ENCODE measurements around the gene ERGIC1.
"Not testable (repeated sequence)": the region's sequence is repeated elsewhere in the genome, so short reads cannot be mapped to it uniquely, and the experiment has no call there.

The ERGIC1 gene

DNA sequence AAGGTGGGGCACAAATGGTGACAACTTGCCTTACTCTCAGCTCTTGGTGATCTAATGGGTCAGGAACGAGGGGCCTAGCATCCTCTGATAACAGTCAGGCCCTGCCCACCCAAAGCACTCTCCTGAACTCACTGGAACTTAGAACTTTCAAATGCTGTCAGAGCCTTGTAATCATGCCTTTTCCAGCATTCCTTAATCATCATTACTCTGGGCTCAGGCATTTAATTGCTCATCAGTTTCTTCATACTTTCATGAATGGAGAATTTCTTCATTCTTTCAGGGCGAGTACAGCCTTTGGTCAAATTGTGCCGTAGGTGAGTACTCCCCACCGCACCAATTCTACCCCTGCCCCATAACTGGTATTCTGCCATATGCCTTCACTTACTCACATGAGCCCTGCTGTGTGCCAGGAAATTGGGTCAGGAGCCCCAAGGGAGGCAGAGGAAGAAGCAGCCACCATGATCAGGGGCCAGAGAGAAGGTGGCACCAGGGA lies 32.8 kb upstream of the ERGIC1 start:
- no peak for DNase-seq

DNA sequence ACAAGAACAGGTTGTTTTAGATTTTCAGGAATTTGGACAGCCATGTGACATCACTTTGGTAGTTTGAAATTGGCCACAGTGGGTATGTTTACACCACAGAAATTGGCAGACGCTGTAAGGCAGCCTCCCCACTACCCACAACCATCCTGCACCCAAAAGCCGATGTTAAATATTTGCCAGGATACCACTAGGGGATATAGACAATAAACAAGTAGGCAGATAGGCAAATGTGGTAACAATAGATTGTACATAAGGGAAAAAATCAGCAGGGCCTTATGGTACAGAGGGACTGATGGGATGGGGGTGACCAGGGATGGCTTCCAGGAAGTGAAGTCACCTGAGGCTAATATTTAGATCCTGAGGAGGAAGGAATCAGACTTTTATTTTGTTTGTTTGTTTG lies 31.9 kb upstream of the ERGIC1 start:
- DNase-seq = no peak

DNA sequence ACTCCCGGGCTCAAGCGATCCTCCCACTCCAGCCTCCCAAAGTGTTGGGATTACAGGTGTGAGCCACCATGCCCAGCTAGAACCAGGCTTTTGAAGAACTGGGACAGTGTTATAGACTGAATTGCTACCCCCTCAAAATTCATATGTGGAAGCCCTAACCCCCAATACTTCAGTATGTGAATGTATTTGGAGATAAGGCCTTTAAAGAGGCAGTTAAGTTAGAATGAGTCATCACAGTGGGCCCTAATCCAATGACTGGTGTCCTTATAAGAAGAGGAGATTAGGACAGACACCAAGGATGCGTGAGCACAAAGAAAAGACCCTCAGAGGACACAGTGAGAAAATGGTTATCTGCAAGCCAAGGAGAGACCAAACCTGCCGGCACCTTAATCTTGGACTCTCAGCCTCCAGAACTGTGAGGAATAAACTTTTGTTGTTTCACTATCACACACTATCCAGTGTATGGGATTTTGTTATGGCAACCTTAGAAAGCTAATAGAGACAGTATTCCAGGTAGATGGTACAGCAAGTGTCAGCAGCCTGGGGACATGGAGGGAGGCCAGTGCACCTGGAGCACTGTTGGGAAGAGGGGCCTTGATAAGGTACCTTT lies 31.4 kb upstream of the ERGIC1 start:
- DNase-seq = no peak

DNA sequence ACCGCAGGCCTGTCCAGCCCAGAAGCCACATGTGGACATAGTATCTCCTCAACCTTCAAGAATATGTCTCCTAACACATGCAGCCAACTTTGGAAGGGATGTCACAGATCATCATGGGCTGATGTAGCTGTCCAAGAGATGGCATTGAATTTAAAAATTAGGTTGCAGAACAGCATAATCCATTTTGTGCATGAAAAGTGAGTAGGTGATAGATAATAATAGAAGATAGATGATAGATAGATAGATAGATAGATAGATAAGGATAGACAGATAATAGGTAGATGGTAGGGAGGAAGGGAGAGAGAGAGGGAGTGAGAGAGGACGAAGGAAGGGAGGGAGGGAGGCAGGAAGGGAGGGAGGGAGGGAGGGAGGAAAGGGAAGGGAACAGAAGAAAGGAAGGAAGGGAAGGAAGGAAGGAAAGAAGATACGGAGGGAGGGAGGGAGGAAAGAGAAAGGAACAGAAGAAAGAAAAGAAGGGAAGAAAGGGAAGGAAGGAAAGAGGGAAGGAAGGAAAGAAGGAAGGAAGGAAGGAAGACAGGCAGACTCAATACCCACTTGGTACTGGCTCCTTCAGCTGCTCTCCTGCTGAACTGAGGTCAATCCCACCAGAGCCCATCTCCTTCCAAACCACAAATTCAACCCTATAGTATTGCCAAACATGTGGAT lies 28.9 kb upstream of the ERGIC1 start:
- no peak for DNase-seq

DNA sequence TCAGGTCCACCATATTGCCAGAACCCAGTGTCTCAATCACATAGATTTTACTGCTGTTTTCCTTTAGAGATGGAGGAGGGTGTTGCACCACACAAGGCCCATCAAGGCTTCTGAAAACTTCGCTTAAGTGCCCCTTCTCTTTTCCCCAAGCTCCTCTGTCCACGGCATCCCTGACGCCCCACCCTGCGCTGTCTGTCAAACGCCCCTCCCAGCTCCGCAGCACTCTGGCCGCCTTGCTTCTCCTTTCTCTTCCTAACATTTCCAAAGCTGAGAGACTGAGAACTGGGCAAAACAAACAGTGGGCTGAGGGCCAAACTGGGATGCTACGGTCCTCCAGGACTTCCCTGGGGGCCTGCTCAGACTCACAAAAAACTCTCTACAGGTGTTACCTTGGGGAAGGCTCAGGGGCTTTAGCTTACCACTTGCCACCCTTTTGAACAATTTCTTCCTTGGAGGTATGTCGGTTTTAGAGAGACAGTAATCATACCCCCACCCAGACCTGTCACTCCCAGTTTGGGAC lies 28.3 kb upstream of the ERGIC1 start:
- DNase-seq = no peak

DNA sequence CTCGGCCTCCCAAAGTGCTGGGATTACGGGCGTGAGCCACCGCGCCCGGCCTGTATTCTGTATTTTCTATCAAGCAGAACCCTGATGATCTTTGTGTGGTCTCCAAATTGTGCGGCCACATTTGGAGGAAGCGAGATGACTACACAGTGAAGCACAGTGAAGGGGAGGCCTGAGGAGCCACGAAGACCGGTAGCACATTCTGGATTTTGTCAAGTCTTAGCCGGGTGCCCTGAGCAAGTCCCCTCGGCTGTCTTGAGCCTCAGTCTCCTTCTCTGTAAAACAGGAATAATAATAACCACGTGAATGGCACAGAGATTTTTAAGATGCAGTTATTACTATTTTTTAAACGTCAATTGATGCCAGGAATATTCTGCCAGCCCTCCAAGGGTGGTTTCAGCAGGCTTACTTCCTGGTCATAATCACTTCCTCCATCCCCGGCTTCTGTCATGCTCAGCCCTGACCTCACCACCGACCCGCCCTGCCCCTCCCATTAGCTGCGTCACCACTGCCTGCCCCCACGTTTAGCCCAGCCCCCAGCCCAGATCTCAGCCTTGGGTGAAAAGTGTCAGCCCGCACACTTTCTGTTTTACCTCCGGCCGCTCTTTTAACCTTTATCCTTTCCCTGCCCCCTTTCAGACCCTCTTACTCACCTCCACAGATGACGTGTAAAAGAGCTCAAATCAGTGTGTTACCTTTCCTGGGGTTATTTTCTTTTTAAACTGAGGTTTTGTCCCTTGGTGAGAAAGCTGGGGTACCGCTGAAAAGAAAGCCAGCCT lies 27.0 kb upstream of the ERGIC1 start:
- peak; percentile 21 to 70 (median 52) for DNase-seq

DNA sequence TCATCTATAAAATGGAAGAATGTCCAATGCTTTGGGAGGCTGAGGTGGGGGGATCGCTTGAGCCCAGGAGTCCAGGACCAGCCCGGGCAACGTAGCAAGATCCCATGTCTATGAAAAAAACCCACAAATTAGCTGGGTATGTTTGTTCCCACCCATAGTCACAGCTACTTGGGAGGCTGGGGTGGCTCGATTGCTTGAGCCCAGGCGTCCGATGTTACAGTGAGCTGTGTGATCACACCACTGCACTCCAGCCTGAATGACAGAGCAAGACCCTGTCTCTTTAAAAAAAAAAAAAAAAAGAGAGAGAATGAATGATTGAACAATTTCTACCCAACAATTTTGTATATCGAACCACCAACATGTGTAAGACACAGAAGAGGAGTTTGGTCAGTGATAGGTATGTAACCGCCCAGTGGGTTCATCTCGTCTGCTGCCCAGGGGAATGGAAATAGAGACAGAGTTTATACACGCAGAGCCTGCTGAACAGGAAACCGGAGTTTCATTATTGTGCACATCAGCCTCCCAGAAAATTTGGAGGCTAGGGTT lies 26.2 kb upstream of the ERGIC1 start:
- DNase-seq = no peak

DNA sequence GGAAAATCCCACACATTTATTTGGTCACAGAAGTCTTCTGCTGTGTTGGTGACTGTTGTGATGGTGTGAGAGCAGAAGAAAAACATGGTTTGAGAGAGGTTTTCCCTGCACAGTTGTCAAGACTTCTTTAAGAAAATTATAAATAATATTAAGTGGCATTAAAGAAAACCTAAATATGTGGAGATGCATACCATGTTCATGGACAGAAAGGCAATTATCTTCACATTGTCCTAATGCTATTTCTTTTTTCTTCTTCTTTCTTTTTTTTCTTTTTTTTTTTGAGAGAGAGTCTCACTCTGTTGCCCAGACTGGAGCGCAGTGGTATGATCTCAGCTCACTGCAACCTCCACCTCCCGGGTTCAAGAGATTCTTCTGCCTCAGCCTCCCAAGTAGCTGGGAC lies 24.3 kb upstream of the ERGIC1 start:
- no peak for DNase-seq

DNA sequence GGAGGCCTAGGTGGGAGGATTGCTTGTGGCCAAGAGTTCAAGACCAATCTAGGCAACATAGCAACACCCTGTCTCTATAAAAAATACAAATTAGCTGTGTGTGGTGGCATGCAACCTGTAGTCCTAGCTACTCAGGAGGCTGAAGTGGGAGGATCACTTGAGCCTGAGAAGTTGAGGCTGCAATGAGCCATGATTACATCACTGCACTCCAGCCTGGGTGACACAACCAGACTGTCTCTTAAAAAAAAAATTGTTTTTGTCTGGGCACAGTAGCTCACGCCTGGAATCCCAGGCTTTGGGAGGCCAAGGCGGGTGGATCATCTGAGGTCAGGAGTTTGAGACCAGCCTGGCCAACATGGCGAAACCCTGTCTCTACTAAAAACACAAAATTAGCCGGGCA lies 23.1 kb upstream of the ERGIC1 start:
- not testable (repeated sequence) for DNase-seq

DNA sequence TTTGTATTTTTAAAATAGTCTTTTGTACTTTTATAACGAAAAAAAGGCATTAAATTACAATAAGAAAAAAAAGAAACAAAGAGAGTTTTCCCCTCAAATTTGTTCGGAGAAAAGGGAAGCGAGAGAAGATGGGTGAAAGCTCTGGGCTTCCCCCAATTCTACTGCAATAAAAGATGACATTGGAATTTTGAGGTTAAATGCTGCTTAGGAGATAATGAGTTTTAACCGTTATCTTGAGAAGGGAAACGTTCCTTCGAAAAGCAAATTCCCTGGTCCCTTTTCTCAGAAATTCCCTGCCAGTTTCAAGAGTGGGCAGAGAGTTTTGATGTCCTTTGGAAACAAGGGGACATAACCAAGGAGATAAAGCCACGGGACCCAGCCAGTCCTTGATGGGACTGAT lies 18.4 kb upstream of the ERGIC1 start:
- no peak for DNase-seq

DNA sequence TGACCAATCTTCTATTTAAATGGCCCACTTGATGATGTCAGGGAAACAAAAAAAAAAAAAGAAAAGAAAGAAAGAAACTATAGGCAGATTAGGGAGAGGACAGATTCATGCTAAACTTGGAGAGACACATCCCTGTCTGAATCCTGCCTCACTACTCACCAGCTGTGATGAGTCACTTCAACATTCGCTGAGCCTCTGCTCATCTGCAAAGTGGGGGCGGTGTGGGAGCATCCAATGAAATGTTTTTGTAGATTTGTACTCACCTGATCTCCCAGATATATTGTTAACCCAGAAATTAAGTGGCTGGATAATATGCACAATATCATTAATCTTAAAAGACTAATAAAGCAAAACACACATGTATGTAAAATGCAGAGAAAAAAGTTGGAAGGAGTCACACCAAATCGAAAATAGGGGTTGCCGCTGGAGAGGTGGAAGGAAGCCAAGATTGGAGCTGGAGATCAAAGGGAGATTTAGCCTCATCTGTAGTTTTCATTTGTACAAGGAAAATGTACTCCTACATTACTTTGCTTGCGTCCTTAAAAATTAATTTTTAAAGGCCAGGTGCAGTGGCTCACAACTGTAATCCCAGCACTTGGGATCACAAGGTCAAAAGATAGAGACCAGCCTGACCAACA lies 17.0 kb upstream of the ERGIC1 start:
- DNase-seq = no peak

DNA sequence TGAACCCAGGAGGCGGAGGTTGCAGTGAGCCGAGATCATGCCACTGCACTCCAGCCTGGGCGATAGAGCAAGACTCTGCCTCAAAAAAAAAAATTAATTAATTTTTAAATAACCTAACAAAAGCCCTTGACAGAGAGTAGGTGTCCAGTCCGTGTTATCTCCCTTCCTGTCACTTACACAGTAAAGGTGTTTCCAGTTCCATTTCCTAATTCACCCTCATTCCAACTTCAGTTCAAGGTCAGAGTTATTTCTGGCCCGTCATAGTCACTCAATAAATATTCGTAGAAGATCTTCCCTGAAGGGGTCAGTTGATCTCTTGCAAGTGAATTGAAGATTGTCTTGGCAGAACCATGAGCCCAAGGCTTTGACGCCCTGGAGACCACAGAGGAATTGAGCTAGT lies 16.4 kb upstream of the ERGIC1 start:
- DNase-seq = no peak

DNA sequence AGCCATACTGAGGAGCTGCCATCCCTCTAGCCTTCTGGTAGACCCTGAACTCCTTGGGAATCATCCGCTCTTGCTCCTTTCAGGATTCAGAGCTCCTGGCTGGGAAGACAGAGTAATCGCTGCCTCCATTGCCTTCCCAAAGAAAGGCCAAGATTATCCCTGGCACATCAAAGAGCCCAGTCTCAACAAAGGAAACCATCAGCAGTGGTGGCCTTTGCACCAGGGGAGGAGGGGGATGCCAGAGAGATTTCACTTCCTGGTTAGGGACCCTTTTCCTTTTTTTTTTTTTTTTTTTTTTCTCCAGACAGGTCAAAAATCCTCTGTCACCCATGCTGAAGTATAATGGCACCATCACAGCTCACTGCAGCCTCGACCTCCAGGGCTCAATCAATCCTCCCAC lies 16.0 kb upstream of the ERGIC1 start:
- DNase-seq = no peak

DNA sequence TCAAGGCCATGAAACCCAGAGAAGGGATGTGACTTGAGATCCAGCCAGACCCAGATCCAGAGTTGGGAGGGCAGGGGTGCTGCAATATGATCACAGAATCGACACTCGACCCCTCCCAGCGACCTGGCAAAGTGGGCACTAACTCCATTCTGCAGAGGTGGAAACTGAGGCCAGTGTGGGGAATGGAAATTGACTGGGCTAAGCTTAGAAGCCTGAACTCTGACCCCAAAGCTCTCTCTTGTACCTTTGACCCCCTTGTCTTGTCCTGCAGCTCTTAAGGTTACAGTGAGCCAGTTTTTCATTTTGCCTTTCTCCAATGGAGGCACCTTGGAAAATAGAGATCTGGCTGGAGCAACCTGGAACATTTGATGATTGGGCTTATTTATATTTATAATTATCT lies 14.5 kb upstream of the ERGIC1 start:
- DNase-seq = no peak

DNA sequence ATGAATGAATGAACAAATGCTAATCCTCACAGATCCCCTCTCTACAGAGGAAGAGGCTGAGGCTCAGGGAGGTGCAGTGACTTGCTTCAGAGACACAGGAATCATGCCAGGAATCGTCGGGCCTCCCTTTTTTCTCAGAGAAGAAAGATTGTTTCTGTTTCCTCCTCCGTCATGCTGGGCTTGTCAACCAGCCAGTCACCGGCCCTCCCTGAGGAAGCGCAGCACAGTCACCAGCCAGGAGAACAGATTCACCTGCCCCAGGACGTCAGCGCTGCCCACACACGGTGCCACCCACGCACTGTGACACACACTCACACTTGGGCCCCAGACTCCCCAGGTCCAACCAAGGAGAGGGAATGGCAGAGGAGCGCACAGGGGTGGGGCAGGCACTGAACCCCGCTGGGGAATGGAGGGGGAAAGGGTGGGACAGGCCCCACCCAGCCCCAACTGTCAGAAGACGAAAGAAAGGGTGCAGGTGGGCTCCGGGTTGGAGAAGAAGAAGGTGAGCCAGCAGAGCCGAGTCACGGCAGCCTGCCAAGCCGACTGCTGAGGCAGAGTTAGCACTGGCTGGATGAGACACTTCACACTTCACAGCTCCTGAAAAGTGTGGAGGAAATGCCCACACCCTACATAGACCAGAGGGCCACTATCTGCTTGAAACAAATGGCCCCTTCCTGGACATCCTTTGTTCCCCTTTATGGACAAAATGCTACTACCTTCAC lies 13.8 kb upstream of the ERGIC1 start:
- DNase-seq = no peak

DNA sequence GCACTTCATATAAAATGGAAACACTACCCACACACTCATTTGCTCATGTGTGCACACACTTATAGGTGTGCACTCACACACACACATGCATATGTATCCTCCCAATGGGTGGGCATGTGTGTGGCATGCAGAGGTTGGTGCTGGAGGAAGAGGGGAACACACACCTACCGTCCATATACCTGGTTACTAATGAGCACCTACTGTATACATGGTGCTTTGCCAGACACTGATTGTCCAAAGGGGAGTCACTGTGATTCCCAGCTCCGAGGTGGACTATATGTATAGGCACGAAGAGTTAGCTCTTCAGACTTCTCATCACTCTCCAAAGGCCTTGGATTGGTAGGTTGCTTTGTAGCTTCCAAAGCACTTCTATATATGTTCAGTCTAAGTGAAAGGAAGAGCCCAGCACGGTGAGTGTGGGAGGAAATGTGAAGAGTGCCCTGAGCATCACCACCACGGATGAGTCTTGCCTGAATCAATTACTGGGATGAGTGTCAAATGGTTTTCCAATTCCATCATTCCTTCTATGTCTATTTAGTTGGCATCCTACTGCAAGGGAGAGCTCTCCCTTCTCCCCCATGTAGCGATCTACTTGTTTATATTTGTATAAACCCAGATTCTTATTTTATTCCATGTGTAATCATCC lies 12.6 kb upstream of the ERGIC1 start:
- DNase-seq = no peak

DNA sequence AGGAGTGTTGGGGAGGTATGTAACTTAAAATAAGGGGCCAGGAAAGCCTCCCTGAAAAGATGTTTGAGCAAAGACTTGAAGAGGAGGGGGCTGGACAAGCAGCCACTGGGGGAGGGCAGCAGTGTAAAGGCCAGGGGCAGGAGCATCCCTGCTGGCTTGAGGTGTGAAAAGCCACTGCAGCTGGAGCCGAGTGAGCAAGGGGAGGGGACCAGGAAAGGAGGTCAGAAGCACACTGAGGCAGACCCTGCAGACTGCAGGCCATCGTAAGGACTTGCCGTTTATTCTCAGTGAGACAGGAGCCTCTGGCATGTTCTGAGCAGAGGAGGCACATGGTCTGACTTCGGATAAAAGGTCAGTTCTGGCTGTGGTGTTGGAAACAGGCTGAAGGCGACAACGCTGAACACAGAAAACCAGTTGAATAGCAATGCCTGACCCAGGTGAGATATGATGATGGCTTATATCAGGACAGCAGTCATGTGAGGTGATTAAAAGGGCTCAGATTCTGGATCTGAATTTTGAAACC lies 10.2 kb upstream of the ERGIC1 start:
- DNase-seq = no peak

DNA sequence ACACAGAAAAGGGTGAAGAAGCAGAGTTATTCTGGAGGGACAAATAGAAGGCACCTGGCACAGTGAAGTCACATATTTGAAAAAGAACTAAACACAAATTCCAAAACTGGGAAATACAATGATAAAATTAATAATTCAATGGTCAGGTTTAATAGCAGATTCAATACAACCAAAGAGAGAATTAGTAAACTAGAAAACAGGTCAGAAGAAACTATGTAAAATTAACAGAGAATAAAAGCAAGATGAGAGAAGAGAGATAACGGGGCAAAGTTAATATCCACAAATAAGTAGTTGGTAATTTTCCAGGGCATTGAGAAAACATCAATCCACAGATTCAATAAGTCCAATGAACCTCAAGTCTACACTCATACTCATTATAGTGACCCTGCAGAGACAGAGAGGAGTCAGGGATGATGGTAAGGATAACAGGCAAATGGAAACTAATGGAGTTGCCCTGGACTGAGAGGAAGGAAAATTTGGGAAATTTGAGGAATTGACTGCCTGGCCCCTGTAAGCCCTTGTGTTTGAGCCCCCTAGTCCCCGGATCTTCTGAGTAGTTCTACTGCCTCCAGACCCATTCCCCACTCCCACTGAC lies 8.3 kb upstream of the ERGIC1 start:
- no peak for DNase-seq

DNA sequence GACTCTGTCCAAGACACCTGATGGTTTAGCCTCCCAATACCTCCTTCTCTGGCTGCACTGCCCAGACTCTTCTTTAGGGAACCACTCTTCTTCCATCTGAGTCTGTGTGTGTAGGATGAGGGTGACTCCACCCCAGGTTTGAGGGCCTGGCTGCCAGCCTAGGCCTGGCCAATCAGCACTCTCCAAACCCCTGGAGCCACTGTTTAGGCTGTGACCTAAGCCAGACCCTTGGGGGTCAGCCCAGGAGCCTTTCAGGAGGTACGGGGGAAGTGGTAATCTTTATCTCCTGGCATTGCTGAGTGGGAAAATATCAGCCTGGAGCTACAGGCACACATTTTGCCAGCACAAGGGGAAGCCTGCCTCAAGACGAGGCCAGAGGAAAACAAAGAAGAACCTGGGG lies 6.2 kb upstream of the ERGIC1 start:
- DNase-seq = no peak

DNA sequence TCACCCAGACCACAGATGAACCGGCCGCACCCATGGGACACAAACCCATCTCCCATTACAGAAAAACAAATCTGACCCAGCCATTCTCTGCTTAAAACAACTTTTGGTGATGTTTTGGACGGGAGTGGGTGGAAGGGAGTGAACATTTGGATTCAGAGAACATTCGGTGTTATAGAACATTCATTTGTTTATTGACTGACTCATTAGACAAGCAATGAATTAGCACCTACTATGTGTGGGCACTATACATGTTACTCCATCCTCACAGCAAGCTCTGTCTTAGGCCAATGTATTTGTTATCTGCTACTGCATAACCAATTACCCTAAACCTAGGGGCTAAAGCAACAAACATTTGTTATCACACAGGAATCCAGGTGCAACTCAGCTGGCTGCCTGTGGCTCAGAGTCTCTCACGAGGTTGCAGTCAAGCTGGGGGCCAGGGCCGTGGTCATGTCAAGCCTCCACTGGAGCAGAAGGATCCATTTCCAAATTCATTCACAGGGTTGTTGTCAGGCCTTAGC lies 5.1 kb upstream of the ERGIC1 start:
- no peak for DNase-seq

DNA sequence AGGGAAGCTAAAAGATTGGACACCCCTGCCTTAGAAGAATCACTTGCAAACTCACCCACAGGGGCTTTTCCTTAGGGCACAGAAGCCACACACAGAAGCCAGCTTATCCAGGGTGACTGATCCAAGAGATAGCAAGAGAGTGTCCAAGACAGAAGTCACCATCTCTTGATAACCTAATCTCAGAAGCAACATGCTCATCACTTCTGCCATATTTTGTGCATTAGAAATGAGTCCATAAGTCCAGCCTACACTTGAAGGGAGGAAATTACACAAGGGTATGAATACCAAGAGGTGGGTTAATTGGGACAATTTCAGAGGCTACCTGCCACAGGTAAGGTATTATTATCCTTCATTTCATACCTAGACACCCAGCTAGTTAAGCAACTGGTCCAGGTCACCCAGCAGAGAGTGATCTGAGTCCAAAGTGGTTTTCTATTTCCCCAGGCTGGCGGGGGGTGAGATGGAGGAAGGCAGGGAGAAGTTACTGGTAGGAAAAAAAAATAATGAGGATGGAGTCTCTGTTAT lies 3.7 kb upstream of the ERGIC1 start:
- no peak for DNase-seq
